ENCODE results near the gene GPI.
"Not testable (repeated sequence)": the region's sequence is repeated elsewhere in the genome, so short reads cannot be mapped to it uniquely, and the experiment has no call there.

Gene GPI

DNA sequence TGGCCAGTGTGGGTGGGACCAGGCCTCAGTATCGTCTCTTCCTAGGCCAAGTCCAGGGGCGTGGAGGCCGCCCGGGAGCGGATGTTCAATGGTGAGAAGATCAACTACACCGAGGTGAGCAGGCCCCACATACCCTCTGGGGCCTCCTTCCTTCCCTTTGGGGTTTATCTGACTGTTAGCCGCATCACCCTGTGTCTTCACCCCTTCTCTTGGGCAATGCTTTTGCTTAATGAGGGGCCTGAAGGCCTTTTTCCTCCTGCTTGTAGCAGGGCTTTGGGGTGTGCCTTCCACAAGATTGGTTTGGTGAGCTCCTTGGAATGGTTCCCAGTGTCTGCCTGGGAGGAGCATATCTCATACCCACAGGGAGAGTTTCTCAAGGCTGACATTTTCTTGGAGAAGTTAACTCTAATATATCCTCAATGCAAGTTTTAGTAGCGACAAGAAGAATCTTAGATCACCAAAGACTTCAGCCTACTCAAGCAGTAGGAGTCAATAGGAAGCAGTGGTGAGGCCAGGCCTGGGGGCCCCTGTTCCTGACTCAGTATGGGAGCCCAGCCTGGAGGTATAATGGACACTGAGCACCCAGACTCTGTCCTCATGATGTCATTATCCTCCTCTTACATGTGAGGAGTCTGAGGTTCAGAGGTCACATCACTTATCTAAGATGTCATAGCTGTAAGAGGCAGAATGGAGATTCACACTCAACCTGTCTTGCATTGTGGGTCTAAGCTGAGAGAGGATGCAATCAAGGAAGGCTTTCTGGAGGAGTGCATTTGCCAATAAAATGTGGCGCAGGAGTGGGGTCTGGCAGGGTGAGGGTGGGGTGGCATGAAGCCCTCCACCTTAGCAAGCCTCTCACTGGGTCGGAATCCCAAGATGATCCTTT lies 2.0 kb downstream of the GPI start:
- DNase-seq (ENCODE audit: low read depth, low spot score), result no peak
- no peak overlapping the region for H3K27ac ChIP-seq

DNA sequence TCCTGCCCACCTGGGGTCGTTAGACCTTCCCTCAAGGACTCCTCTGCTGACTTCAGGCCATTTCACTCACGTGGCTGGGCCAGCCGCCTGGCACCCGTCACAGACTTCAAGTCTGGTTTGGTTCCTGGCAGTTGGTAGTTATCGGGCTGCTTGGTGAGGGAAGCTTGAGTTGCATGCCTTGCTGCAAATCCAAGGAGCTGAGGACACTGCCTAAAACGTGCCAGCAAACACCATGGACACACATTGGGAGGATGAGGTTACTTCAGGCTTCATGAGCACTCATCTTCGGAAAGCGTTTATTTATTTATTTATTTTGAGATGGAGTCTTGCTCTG lies 2.6 kb downstream of the GPI start:
- no peak for DNase-seq (ENCODE audit: low read depth, low spot score)
- no peak overlapping the region for H3K27ac ChIP-seq

DNA sequence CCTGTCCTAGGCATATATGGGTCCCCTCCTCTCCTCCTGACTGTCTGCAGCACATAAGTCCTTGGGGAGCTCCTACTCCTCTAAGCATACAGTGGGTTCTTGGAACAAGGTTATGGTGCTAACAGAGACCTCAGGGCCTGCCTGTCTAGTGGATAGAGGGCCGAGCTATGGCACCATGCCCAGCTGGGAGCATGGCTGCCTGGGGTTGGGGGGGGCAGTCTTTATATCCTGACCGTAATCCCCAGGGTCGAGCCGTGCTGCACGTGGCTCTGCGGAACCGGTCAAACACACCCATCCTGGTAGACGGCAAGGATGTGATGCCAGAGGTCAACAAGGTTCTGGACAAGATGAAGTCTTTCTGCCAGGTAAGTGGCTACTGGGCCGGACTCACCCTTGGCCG lies 3.3 kb downstream of the GPI start:
- H3K27ac ChIP-seq, result no peak overlapping the region
- no peak for DNase-seq (ENCODE audit: low read depth, low spot score)

DNA sequence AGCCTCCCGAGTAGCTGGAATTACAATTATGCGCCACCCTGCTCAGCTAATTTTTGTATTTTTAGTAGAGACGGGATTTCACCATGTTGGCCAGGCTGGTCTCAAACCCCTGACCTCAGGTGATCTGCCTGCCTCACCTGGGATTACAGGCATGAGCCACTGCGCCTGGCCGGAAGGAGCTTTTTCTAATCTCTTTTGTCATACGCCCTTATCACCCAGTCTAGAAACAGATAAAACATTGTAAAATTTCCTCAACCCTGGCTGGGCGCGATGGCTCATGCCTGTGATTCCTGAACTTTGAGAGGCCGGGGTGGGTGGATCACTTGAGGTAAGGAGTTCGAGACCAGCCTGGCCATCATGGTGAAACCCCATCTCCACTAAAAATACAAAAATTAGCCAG lies 4.2 kb downstream of the GPI start:
- DNase-seq (ENCODE audit: low read depth, low spot score); H3K27ac ChIP-seq: not testable (repeated sequence)

DNA sequence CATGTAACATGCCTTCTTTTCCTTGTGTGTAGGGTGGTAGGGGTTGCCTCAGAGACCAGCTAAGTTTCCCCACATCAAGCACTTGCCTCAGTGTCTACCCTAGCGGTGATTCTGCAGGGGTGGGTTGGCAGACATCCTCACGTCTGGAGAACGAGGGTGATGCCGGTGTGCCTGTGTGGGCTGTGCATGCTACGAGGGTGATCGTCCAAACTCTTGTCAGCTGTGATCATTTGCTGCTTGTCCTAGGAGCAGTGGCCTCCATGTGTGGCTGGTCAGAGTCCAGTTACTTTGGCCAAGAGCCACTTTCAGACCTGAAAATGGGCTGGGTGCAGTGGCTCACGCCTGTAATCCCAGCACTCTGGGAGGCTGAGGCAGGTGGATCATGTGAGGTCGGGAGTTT lies 5.1 kb downstream of the GPI start:
- no peak for DNase-seq (ENCODE audit: low read depth, low spot score)
- no peak overlapping the region for H3K27ac ChIP-seq

DNA sequence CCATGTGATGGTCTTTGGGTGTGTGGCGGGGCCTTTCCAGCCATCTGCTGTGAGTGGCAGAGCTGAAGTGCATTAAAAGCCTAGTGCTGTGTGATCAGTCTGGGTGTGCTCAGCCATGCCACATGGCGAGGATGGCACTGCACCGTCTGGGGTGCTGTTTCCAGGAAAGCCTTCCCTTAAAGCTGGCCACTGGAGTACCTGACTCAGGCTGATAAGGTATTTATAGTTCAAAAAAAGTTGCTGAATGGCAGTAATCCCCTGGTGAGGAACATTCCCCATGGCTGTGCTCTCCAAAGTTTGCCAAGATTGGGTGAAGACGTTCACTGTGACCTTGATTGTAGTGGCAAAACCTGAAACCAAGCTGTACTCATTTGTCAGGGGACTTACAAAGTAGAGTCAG lies 6.0 kb downstream of the GPI start:
- no peak for DNase-seq (ENCODE audit: low read depth, low spot score)
- H3K27ac ChIP-seq, result no peak overlapping the region

DNA sequence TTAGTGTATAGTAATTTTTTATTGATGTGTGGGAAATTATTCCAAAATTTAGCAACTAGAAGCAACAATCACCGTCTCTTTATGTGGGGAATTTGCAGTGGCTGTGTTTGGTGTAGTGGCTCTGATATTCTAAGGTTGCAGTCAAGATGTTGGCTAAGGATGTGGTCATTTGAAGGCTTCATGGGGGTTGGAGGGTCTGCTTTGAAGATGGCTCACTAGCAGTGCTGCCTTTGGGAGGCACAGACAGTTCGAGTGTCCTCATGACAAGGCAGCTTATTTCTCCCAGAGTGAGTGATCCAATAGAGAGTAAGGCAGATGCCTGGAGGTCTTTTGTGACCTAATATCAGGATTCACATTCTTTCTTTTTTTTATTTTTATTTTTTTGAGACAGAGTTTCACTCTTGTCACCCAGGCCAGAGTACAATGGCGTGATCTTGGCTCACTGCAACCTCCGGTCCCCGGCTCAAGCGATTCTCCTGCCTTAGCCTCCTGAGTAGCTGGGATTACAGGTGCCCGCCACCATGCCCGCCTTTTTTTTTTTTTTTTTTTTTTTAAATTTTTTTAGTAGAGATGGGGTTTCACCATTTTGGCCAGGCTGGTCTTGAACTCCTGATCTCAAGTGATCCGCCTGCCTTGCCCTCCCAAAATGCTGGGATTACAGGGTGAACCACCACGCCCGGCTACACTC lies 8.7 kb downstream of the GPI start:
- DNase-seq (ENCODE audit: low read depth, low spot score), result no peak
- H3K27ac ChIP-seq, result no peak overlapping the region

DNA sequence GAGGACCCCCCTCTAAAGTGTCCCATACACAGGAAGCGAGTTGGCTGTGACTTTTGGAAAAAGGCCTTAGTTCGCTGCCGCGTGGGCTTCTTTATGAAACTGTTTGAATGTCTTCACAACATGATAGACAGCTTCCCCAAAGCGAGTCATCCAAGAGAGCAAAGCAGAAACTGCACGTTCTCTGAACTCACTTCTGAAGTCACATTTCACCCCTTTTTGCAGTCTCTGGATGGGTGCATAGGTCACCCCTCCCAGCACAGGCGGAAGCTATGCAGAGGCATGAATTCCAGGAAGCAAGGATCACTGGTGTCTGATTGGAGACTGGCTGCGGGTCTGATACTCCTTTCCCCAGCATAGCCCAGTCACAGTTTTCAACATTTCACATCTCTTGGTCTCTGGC lies 10.6 kb downstream of the GPI start:
- DNase-seq (ENCODE audit: low read depth, low spot score), result no peak
- no peak overlapping the region for H3K27ac ChIP-seq

DNA sequence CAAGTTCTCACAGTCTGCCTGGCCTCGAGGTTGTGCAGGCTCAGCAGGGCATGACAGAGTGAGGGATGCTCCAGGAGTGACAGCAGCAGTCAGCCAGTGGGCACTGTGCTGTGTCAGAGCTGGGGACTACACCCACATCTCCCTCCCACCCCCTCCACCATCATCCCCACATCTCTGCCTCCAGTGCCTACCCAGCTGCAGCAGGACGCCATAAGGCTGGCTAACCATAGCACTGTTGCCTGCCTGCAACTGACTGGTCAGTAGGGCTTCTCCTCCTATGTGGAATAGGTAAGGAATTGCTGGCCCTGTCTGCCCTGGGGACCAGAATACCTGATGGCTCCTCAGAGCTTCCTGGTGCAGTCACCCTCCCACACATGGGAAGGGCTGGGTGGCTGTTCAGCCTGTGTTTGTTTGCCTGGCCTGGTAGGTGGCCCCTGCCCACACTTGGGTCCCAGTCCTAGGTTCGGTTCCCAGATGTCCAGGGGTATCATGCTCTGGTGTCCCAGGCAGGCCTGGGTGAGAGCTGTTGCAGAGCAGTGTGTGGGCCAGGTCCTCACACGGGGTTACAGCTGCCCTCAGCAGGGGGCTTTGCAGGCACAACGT lies 15.7 kb downstream of the GPI start:
- no peak overlapping the region for H3K27ac ChIP-seq
- DNase-seq (ENCODE audit: low read depth, low spot score), result no peak

DNA sequence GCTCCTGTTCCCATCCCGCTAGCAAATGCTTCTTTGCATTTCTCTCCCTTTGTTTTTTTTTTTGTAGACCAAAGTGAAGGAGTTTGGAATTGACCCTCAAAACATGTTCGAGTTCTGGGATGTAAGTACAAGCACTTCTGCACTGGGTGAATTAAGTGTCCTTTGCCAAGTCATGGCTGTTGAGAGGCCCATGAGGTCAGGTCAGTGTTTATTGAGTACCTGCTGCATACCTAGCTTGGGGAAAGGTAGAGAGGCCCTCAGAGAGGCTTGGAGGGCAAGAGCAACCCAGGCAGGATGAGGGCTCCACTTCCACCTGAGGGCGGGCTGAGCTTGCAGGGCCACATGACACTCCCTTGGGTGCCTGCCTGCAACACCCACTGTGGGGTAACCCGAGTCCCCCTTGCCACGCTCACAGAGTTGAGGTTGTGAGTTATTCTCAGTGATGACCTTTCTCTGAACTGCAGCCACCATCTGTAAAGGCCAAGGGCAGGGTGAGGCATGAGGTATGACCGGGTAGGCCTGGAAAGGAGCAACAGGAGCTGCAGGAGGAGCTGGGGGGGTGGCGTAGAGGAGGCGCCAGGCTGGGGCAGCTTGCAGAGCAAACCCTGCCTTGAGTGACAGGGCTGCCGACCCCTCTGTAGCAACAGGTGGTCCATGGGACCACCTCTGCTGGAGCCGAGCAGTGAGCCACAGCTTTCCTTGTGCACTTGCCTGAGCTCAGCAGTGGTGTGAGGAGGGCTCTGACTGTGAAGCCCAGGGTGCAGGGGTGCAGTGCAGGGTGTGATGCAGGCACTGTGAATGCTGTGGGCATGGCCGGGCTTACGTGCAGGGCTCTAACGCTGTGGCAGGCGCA lies 16.6 kb downstream of the GPI start:
- no peak for DNase-seq (ENCODE audit: low read depth, low spot score)

DNA sequence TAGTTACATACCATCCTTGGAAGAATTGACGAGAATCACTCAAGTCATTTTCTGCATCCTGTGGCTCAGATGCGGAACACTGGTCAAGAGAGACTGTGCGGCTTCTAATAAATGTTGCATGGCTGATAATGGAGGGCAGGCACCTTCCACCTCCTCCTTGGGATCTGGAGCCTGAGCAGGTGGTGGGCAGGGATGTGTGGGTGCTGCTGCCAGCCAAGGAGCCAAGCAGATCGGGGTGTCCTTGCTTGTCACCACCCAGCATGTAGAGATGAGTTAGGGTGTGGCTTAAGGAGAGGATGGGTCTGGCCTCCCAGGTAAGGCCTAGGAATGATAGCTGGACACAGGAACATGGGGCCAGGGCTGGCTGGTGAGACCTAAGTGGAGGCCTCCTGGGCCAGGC lies 17.5 kb downstream of the GPI start:
- DNase-seq (ENCODE audit: low read depth, low spot score), result no peak
- no peak overlapping the region for H3K27ac ChIP-seq

More for the DNA sequence above, 16.6 kb downstream of the GPI start:
- no peak overlapping the region for H3K27ac ChIP-seq

DNA sequence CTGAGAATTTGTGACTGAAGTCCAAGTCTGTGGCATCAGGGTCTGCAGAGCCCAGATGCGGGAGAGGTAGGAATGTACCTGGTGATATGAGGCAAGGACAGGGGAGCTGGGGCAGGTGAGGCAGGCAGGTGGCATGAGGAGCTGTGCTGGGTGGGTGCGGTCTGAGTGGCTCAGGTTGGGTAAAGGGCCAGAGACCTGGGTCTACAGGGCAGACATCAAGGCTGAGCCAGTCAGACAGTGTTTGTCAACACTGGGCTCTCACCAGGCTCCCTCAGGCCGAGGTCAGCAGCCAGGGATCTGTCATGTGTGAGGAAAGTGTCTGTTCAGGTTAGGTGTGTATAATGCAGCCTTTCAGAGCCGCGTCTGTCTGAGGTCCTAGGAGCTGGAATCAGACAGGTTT lies 18.6 kb downstream of the GPI start:
- no peak for DNase-seq (ENCODE audit: low read depth, low spot score)
- H3K27ac ChIP-seq, result no peak overlapping the region

DNA sequence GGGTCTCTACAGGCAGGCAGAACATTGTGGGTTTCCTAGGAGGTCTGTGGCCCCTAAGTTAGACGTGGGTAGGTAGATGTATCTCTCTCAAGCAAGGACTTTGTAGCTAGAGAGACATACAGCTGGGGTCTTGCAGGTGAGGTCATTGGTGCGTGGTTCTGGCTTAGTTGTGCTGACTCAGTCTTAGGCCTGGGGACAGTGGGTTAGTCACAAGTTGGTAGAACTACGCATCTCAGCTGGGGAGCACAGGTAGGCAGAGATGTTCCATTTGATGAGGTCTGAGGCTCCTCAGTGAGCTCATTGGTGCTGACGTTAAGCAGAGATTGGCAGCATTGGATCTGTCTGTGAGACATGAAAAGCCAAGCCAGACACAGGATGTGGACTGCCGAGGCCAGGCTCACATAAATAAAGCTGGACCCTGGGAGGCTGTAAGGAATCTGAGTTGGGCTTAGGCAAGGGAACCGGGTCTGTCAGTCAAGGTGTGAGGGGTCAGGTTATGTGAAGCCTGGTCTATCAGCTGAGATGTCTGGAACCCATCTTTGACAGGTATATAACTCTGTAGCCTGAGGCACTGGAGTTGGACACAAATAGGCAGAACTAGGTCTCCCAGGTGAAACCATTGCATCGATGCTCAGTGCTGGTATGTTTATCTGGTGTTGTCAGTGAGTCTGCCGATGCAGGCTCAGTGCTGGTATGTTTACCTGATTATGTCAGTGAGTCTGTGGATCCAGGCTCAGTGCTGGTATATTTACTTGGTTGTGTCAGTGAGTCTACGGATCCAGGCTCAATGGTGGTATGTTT lies 21.8 kb downstream of the GPI start:
- H3K27ac ChIP-seq, result no peak overlapping the region
- no peak for DNase-seq (ENCODE audit: low read depth, low spot score)

DNA sequence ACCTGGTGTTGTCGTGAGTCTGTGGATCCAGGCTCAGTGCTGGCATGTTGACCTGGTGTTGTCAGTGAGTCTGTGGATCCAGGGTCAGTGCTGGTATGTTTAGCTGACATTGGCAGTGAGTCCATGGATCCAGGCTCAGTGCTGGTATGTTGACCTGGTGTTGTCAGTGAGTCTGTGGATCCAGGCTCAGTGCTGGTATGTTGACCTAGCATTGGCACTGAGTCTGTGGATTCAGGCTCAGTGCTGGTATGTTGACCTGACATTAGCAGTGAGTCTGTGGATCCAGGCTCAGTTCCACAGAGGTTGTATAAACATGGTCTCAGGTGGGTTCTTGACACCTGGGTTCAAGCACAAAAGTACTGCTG lies 22.4 kb downstream of the GPI start:
- DNase-seq (ENCODE audit: low read depth, low spot score), result no peak
- no peak overlapping the region for H3K27ac ChIP-seq

DNA sequence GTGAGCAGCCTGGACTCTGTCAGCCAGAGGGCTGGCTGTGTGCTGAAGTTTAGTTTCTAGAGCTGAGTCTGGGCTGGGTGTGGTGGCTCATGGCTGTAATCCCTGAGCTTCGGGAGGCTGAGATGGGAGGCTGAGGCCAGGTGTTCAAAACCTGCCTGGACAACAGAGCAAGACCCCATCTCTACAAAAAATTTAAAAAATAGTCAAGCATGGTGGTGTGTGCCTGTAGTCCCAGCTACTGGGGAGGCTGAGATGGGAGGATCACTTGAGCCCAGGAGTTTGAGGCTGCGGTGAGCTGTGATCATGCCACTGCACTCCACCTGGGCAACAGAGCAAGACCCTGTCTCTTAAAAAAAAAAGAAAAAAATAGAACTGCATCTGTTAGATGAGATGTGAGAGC lies 23.7 kb downstream of the GPI start:
- DNase-seq (ENCODE audit: low read depth, low spot score); H3K27ac ChIP-seq: not testable (repeated sequence)

DNA sequence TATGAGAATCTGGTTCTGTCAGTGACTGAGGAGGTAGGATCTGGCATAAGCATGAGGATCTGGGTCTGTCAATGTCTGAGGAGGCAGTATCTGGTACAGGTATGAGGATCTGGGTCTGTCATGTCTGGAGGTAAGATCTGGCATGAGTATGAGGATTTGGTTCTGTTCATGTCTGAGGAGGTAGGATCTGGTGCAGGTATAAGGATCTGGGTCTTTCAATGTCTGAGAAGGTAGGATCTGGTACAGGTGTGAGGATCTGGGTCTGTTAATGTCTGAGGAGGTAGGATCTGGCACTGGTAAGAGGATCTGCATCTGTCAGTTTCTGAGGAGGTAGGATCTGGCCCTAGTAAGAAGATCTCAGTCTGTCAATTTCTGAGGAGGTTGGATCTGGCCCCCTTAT lies 26.8 kb downstream of the GPI start:
- H3K27ac ChIP-seq, result no peak overlapping the region
- no peak for DNase-seq (ENCODE audit: low read depth, low spot score)

DNA sequence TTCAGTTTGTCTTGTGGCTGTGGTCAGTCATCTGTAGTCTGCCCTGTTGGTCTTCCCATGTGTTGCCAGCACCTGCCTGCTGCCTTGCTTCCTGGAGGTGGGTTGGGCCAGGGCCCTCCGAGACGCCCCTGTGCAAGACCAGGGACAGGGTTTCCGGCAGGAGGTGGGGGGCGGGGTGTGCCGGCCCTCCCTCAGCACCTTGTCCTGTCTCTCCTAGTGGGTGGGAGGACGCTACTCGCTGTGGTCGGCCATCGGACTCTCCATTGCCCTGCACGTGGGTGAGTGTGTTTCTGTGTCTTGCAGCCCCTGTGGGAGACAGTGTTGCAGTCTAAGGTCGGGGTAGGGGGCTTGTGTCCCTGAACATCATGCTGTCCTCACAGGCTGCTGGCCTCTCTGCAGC lies 28.0 kb downstream of the GPI start:
- DNase-seq (ENCODE audit: low read depth, low spot score), result no peak
- H3K27ac ChIP-seq, result no peak overlapping the region

DNA sequence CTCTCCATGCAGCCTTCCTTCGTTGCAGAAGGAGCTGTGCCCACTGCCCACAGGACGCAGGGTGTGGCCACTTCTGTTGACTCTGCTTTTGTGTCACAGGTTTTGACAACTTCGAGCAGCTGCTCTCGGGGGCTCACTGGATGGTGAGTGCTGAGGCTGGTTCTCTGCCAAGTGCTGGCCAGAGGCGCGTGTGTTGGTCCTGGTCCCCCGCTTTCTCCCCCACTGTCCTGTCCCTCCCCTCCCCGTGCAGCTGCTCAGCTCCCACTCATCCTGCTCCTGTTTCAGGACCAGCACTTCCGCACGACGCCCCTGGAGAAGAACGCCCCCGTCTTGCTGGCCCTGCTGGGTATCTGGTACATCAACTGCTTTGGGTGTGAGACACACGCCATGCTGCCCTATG lies 28.6 kb downstream of the GPI start:
- no peak overlapping the region for H3K27ac ChIP-seq
- DNase-seq (ENCODE audit: low read depth, low spot score), result no peak

DNA sequence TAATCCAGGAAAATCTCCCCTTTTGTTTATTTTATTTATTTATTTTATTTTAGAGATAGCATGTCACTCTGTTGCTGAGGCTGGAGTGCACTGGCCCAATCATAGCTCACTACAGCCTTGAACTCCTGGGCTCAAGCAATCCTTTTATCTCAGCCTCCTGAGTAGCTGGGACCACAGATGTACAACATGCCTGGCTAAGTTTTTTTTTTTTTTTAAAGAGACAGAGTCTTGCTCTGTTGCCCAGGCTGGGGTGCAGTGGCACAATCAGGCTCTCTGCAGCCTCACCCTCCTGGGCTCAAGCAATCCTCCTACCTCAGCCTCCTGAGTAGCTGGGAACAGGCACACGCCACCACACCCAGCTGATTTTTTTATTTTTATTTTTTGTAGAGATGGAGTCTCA lies 32.9 kb downstream of the GPI start:
- no peak overlapping the region for H3K27ac ChIP-seq
- DNase-seq (ENCODE audit: low read depth, low spot score), result no peak

DNA sequence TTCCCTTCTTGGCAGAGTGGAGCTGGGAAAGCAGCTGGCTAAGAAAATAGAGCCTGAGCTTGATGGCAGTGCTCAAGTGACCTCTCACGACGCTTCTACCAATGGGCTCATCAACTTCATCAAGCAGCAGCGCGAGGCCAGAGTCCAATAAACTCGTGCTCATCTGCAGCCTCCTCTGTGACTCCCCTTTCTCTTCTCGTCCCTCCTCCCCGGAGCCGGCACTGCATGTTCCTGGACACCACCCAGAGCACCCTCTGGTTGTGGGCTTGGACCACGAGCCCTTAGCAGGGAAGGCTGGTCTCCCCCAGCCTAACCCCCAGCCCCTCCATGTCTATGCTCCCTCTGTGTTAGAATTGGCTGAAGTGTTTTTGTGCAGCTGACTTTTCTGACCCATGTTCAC lies 34.9 kb downstream of the GPI start:
- no peak overlapping the region for H3K27ac ChIP-seq
- no peak for DNase-seq (ENCODE audit: low read depth, low spot score)

All from epithelial cell of prostate (primary cell).